NT2/D1 (cell line): ENCODE results near the gene CPHXL.

Experiments
- DNase-seq: peaks from one replicate; pipeline ENCODE4 v3.0.0-alpha.2; 2011; ENCODE audit warnings: low read depth, low spot score
- H3K27me3 ChIP-seq: 2 replicates; pipeline ENCODE4 v1.6.0; 2011; ENCODE audit warnings: mild to moderate bottlenecking; ENCODE audit not compliant: insufficient read length, insufficient read depth
- H3K36me3 ChIP-seq: 2 replicates; pipeline ENCODE4 v1.6.1; 2011; ENCODE audit warnings: mild to moderate bottlenecking, low read length, mixed read lengths; ENCODE audit not compliant: insufficient read depth, insufficient read length
- H3K4me1 ChIP-seq: 2 replicates; pipeline ENCODE4 v1.5.1; 2011; ENCODE audit not compliant: insufficient read depth, insufficient read length
- H3K4me3 ChIP-seq: 2 replicates; pipeline ENCODE4 v1.5.1; 2011; ENCODE audit warnings: low read depth; ENCODE audit not compliant: insufficient read length
- H3K9ac ChIP-seq: 2 replicates; pipeline ENCODE4 v1.6.0; 2011; ENCODE audit warnings: low read depth; ENCODE audit not compliant: insufficient read length
- H3K9me3 ChIP-seq: 2 replicates; pipeline ENCODE4 v1.5.1; 2011; ENCODE audit warnings: mild to moderate bottlenecking, low read length; ENCODE audit not compliant: insufficient read depth
- SUZ12 ChIP-seq: IDR thresholded peaks from 2 replicates; pipeline ENCODE4 v1.6.1; 2011; ENCODE audit not compliant: insufficient read length, insufficient read depth; ENCODE audit errors: extremely low read depth
- YY1 ChIP-seq: IDR thresholded peaks from 2 replicates; pipeline ENCODE4 v1.6.1; 2011; ENCODE audit not compliant: insufficient read length, insufficient read depth
- ZNF274 ChIP-seq: IDR thresholded peaks from 2 replicates; pipeline ENCODE4 v1.6.1; 2011; ENCODE audit warnings: mild to moderate bottlenecking, low read depth, low read length

The CPHXL gene

DNA sequence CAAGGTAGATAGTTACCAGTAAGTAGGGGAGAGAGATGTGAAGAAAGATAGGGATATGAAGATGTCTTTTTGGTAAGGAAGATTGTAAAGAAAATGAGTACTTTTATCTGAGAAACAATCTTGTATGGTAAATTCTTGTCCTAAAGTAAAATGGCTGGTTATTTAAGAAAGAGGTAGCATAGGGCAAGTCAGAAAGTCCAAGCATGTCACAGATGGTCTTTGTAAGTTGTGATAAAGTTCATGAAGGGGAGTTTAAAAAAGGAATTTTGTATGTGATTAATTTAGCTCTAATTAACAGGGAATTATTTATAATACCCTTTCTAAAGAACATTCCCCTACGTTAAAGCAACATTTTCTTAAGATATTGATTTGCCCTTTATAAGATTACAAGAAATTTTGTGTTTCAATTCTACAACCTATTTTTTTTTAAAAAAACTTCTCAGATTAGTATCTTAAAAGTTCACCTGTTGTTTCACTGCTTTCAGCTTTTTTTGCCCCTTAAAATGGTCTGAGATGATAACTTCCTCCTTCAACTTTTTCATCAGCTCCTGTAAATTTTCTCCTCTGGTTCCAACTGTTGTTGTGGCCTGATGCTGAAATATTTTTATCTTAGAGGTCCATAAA is 16.2 kb upstream of the CPHXL start:
- Histone ChIP-seq H3K4me1 (no peaks in the 10 kb centered on the region), H3K9me3 (peaks cover 55% of the 10 kb centered on the region)
- no peak for DNase-seq

DNA sequence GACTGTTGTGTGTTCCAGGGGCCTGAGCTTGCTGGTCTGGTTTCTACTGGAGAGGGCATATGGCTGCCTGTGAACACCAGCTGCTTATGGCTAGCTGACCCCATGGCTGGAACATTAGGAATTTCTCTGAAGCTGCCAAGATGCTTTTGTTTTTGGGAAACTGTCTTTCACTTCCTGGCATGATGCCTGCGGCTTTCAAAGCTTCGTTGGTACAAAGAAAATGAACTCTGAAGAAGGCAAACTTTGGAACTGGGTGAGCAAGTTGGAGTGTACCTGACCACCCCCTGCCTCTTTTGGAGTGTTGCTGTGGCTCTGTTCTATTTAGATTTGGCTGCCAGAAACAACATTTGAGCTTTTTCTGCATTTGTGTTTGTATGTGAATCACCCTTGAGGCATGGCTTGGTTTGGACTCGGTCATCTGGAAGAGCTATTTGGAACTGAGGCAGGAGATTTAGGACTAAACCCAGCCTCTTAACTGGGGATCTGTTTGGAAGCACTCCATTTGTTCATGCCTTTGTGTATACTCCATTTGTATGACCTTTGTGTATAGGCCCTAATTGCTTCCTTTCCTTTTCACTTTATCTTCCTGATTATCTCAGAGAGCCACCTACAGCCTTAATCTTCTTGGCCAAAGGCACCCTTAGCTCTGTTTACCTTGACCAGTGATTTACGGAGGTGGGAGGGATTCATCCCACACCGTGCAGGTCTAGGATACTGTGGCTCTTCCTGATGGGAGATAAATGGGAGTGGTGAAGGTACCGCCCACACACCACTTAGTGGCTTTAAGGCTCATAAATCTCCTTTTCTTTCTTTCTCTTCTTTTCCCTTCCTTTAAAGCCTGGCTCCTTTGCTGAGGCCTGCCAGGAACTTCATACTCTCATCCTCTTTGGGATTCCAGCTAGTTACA is 7.3 kb upstream of the CPHXL start:
- H3K9me3 ChIP-seq: no peaks in the 10 kb centered on the region
- no peaks in the 10 kb centered on the region for H3K27me3 ChIP-seq
- H3K36me3 ChIP-seq: no peaks in the 10 kb centered on the region
- H3K4me3 ChIP-seq: no peak overlapping the region
- H3K4me1 ChIP-seq: no peaks in the 10 kb centered on the region
- H3K9ac ChIP-seq: no peak overlapping the region
- DNase-seq: no peak
- TF ChIP-seq YY1 (no peak), ZNF274 (no peak), SUZ12 (no peak)

More for the DNA sequence above, 16.2 kb upstream of the CPHXL start:
- Histone ChIP-seq H3K4me3 (no peak overlapping the region), H3K36me3 (no peaks in the 10 kb centered on the region), H3K27me3 (no peaks in the 10 kb centered on the region), H3K9ac (no peak overlapping the region)
- TF ChIP-seq SUZ12 (no peak), ZNF274 (no peak), YY1 (no peak)

DNA sequence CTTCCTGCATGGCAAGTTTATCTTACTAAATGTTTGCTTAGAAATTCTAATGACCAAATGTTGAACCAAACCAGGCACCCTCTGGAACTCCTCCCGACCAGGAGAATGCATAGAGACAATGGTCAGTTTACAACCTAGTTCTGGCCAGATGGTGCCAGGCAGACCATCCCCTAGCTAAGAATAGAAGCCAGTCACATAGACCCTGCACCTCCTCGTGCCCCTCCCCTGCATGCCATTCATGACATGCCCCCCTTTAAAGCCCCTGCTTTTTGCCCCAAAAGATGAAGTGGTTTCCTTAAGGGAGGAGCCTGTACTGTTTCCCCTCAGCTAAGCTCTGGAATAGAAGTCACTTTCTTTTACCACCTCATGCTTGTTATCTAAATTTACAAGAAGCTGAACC is 6.6 kb upstream of the CPHXL start:
- Histone ChIP-seq H3K4me1 (no peaks in the 10 kb centered on the region), H3K27me3 (no peaks in the 10 kb centered on the region), H3K4me3 (no peak overlapping the region), H3K36me3 (no peaks in the 10 kb centered on the region), H3K9me3 (no peaks in the 10 kb centered on the region), H3K9ac (no peak overlapping the region)
- DNase-seq: no peak
- TF ChIP-seq ZNF274: no peak
- no peak for TF ChIP-seq SUZ12
- TF ChIP-seq YY1: no peak

DNA sequence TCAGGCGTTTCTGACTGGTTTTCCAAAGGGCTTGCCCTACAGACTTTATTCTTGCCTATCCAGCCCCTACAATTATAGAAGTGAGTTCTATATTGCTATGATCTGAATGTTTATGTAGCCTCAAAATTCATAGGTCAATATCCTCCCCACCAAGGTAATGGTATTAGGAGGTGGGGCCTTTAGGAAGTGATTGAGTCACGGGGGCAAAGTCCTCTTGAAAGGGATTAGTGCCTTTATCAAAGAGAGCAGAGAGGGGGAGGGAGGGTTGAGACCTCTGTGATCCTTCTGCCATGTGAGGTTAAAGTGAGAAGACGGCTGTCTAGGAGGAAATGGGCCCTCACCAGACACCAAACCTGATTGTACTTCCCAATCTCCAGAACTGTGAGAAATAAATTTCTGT is 931 bp upstream of the CPHXL start:
- no peak overlapping the region for H3K4me3 ChIP-seq
- TF ChIP-seq SUZ12 (no peak), ZNF274 (no peak), YY1 (no peak)
- no peaks in the 10 kb centered on the region for H3K36me3 ChIP-seq
- DNase-seq: no peak
- H3K4me1 ChIP-seq: no peaks in the 10 kb centered on the region
- H3K9ac ChIP-seq: no peak overlapping the region
- no peaks in the 10 kb centered on the region for H3K27me3 ChIP-seq
- H3K9me3 ChIP-seq: no peaks in the 10 kb centered on the region

DNA sequence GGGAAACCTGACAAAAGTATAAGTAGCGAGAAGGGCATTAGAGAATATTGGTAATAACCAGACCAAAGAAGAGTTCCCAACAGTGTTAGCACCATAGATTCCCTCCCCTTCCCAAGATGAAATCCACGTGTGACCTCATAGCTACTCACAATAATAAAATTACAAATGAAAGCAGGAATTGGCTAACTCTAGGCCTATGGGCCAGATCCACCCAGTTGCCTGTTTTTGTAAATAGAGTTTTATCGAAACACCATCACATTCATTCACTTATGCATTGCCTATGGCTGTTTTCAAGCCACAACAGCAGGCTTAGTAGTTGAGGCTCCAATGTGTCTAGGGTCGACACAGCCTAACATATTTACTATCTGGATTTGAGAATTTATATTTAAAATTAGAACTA is 7.8 kb downstream of the CPHXL start:
- TF ChIP-seq YY1 (no peak), ZNF274 (no peak), SUZ12 (no peak)
- no peak overlapping the region for H3K4me3 ChIP-seq
- no peaks in the 10 kb centered on the region for H3K27me3 ChIP-seq
- no peak overlapping the region for H3K9ac ChIP-seq
- DNase-seq: no peak
- H3K9me3 ChIP-seq: peaks cover 15% of the 10 kb centered on the region
- H3K4me1 ChIP-seq: no peaks in the 10 kb centered on the region
- H3K36me3 ChIP-seq: no peaks in the 10 kb centered on the region

DNA sequence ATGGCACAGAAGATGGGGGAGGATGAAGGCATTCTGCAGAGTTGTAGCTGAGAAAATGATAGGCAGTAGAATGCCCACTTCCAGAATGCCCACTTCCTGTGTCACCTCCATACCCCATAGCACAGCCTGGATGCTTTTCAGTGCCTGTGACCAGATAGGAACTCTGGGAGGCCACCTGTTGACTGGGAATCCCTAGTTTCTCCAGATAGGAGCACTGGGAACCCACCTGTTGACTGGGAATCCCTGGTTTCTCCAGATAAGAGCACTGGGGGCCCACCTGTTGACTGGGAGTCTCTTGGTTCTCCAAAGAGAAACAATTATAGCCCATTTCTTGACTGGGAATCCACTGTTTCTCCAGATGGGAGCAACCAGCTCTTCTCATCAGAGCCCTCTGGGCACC is 11.6 kb downstream of the CPHXL start:
- no peak for DNase-seq
- H3K9me3 ChIP-seq: peaks cover 32% of the 10 kb centered on the region
- no peak for TF ChIP-seq ZNF274
- TF ChIP-seq SUZ12: no peak
- TF ChIP-seq YY1: no peak
- no peak overlapping the region for H3K9ac ChIP-seq
- H3K27me3 ChIP-seq: no peaks in the 10 kb centered on the region
- no peak overlapping the region for H3K4me3 ChIP-seq
- no peaks in the 10 kb centered on the region for H3K4me1 ChIP-seq
- no peaks in the 10 kb centered on the region for H3K36me3 ChIP-seq

DNA sequence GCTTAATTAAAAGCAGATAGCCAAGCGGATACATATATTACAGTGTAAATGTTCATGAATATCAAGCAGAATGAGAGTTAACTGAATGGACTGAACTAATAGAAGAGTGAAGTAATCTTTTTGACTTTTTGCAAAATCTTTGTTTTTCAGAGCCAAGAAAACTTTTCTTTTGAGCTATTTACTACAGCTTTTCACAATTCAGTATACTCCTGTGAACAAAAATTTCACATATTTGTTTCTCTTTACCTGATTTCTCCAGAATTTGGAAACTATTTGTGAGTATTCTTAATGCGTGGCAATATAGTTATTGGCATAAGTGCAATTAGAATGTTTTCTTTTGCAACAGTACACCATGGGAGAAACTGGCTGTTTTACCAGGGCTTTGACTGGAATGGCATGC is 15.9 kb downstream of the CPHXL start:
- TF ChIP-seq YY1 (no peak), SUZ12 (no peak), ZNF274 (no peak)
- DNase-seq: no peak
- H3K4me3 ChIP-seq: no peak overlapping the region
- no peaks in the 10 kb centered on the region for H3K4me1 ChIP-seq
- no peaks in the 10 kb centered on the region for H3K27me3 ChIP-seq
- no peak overlapping the region for H3K9ac ChIP-seq
- no peaks in the 10 kb centered on the region for H3K36me3 ChIP-seq
- H3K9me3 ChIP-seq: peaks cover 29% of the 10 kb centered on the region
